ENCODE measurements around the gene SLC66A2. TPM values are rescaled to one million over a fixed set of nuclear protein-coding genes. Genes with fewer than 3 reads are reported as not detected.

Gene SLC66A2
- total RNA-seq, 1 donor from 2014 or later = 29.1 TPM

DNA sequence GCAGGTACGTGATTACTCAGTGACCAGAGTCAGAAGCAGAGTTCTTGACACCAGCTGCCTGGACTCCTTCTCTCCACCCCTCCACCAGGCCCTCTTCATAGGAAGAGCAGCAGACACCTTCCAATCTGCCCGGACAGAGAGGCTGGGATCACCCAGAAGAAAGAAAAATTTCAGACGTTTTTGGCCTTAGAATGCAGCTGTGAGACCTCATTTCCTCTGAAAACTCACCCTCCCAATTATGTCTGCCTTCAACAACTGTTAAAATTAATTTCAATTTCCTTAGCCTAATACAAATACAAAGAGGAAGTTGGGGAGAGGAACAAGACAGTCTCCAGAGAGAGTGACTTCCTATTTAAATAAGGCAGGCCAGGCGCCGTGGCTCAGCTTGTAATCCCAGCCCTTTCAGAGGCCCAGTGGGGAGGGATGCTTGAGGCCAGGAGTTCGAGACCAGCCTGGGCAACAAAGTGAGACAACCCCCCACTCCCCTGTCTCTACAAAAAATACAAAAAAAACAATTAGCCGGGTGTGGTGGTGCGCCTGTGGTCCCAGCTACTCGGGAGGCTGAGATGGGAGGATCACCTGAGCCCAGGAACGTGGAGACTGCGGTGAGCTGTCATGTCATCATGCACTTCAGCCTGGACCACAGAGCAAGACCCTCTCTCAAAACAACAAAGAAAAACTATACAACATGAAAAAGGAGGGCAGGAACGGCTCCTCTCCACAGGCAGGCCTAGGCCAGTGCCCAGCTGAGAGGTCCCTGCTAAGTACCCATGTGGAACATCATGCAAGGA is 1.6 kb downstream of the SLC66A2 start:
- ATAC-seq = no peak

DNA sequence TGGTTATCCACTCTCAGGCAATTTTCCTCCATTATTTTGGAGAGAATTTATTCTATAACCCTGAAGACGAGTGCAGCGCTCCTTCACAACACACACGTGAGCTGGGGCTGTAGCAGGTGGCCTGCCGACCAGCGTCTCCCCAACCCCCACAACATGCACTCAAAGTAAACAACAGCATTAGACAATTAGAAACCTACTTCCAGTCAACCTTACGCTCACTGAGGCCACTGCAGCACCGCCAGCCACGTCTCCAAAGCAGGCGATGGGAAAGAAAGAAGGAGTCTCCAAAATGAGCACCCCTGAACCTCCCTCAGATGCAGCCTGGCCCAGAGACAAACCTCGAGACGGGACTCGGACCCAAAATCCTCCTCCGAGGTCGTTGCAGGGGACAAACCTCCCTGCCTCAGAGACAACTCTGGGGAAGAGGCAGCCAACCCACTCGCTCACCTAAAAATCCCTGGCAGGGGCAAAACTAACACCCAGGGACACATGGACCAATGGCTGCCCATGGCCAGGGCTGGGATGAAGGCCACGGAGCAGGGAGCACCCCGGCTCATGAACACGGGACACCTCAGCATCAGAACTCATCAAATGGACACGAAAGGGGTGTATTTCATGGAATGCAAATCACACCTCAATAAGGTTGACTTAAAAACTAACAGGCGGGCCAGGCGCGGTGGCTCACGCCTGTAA is 2.6 kb downstream of the SLC66A2 start:
- ATAC-seq = no peak

DNA sequence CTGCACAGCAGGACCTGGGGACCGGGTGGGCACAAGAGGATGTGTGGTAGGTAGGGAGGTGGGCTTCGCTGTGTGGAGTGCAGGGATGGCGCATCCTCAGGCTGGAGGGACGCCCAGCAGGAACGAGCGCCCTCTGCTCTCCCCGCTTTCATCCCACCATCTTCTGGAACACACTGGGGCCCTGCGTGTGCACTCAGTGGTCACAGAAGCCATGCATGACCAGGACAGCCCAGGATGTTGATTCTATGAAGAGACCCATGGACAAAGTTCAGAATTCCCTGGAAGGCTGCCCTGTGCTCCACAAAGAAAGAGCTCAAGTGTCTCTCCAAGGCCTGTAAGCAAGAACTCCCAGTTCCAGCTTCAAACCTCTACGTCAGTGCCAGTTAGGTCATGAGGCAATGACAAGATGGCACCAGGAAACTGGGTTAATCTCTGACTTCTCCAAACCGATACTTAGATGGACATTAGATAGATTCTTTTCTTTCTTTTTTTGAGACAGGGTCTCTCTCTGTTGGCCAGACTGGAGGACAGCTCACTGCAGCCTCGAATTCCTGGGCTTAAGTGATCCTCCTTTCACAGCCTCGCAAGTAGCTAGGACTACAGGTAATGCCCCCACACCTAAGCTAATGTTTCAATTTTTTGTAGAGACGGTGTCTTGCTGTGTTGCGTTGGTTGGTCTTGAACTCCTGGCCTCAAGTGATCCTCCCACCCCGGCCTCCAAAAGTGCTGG is 3.4 kb downstream of the SLC66A2 start:
- no peak for ATAC-seq

DNA sequence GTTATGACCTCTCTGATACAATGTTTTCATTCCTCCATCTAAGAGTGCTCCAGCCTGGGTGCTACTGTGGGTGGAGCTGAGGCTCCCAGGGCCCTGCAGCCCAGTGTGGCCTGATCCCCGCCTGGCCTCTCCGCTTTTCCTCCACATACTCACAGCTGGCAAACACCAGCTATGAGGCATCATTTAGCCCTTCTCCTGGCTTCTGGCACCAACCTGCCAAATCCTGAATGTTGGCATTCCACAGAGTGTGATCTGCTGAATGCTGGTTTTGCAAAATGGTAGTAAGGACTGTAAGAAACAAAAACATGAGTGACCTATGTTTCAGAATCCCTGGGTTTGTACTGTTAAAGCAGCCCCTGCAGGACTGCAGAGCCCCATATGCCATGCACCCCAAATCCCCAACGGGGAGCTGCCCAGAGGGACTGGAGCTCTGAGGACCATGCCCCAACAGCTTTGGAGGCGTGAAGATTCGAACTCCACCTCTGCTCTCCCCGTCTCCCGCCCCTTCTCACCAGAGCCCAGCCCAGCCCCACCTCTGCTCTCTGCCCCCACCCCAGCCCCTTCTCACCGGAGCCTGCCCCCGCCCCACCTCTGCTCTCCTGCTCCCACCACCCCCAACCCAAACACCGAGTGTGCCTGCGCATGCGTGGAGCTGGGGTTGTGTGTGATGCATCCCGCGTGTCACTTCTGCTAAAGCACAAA is 4.2 kb downstream of the SLC66A2 start:
- peak; percentile 20 for ATAC-seq

DNA sequence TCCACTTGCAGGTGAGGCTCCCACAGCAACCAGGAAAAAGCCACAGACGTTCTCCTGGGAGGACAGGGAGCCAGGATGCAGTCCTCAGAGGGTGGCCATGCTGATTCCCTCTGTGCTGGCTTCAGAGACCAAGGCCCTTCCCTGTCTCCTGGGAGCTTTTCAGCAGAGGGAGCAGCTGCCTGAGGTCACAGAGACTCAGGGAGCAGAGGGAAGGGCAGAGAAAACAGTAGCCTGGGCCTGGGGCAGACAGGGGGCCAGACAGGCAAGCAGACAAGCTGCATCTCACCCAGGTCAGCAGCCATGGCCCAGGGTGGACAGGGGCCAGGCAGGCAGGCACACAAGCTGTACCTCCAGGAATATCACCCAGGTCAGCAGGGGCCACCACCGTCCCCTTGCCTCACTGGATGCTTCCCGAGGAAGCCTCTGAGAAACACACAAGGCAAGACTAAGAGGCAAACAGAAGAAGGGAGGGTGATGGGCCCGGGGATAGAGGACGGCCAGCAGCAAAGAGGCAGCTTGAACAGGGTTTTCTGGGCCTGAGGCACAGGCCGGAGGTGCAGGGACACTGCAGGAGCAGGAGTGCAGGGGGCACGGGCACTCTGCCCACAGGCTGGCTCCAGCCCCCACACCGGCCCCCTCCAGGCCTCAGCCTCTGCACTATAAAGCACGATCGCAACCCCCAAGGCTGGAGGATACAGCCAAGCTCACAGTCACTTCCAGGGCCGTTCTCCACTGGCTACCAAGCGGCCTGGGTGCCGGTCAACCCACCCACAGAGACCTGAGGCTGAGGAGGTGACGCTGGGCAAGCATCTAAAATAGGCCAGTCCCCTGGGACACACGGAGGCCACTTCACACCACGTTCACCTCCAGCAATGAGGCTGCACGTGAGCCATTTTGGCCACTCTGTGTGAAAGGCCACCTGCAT is 6.1 kb downstream of the SLC66A2 start:
- ATAC-seq = no peak

DNA sequence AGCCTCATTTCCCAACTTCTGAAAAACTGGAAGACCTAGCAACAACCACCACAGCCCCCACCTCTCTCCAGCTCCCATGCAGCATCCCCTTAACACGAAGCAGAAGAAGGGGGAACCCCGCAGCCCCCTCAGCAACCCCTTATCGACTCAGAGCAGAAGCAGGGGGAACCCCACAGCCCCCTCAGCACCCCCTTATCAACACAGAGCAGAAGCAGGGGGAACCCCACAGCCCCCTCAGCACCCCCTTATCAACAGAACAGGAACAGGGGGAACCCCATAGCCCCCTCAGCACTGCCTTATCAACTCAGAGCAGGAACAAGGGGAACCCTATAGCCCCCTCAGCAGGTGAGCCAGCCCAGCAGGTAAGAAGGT is 6.7 kb downstream of the SLC66A2 start:
- ATAC-seq = no peak

DNA sequence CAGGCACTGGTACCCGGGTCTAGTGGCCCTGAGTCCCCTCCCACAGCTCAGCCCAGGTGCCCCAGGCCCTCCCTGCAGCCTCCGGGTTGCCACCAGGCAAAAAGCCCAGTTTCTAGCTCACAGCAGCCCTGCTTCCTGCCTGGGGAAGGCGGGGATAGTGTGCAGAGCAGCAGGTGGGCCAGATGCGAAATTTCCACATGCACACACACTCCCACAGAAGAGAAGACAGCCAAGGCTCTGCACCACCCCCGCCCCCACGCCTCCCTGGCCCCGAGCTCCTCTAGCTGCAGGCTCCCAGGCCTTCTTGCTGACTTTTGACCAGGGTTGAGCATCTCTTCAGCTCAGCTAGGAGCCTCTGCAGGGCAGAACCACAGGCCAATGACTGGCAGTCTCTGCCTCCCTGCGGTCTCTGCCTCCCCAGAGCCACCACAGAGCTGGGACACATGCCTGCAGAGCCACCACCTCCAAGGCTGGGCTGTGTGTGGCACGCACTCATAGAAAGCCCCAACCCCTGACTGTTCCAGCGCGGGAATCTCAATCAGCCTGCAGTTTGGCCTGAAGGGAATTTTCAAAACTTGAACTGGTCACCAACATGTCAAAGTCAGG is 7.2 kb downstream of the SLC66A2 start:
- ATAC-seq = no peak

DNA sequence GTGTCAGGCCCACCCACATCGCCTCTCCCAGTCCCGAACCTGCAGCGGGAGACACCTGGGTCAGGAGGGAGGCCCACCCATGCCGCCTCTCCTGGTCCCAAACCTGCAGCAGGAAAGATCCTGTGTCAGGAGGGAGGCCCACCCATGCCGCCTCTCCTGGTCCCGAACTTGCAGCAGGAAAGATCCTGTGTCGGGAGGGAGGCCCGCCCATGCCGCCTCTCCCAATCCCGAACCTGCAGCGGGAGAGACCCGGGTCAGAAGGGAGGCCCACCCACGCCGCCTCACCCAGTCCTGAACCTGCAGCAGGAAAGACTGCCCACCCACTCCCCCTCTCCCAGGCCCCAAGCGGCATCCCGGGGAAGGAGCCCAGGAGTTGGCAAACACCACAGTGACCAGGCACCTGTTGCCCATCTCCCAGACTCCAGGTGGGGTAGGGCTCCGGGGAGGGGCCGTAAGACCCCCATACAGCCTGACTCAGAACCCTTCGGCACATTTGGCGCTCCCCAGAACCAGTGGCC is 7.8 kb downstream of the SLC66A2 start:
- no peak for ATAC-seq

DNA sequence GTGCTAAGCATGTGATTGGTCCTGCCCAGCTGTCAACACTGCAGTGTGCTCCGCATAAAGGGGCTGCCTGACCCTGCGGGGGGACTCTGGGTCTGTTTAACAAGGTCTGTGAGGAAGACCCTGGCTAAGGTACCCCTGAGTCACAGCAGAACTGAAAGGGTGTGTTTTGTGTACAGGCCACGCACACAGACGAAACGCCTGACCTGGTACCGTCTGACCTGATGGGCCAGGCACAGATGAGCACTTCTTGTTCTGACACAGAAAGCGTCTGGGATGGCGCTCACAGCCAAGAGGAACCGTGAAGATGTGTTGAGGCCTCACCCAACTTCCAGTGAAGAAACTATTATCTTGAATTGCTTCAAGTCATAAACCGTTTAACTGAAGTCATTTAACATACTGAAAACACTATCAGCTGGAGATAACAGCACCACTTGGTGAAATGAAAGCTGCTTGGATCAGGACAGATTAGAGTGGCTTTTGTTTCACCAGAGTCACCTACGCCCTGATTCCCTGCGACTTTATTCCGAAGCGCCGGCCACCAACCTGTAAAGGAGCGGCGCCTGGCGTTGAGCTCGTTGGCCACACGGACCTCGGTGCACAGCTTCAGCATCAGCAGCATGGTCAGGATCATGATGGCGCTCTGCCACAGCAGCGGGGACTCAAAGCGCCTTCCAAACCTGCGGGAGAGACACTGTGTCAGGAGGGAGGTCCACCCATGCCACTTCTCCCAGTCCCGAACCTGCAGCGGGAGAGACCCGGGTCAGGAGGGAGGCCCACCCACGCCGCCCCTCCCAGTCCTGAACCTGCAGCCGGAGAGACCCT is 8.5 kb downstream of the SLC66A2 start:
- peak; percentile 14 for ATAC-seq

DNA sequence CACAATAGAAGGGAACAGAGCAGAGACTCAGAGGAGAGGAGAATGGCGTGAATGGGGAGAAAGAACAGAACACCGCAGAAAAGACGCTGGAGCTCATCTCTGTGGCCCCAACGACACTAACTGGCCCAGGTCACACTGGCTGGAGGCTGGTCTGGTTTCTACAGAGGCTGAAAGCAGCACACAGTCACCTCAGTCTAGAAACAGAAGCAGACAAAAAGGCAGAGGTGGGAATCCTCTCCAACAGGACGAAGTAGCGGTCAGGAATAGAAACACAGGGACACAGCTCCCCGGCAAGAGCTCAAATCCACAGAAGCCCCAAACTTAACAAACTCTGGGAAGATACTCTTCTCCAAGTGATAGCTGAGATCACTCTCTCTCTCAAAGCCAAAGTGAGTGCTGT is 9.2 kb downstream of the SLC66A2 start:
- no peak for ATAC-seq

DNA sequence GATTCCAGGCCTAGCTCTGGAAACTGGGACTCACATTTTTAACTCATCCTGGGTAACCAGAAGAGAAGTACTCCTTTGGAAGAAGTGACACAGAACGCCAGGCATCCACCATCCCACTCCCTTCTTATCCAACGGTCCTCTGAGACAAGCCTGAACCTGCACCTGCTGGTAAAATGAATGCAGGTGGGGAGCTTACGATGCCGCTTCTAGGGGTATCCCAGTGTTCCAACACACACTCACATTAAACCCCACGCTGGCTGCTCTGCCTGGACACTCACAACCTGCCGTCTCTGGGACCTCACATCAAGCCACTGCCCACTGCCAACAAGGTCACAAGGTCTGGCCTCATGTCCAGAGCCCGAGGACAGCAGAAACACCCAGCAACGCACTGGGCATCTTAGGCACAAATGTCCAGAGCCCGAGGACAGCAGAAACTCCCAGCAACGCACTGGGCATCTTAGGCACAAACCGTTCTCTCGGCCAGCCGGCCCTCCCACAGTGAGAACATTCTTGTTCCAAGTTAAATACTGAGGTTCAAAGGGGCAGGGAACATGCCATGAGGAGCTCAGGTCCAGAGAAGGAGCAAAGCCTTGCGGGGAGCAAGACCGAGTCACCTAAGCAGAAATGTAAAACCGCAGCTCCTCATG is 9.9 kb downstream of the SLC66A2 start:
- no peak for ATAC-seq

DNA sequence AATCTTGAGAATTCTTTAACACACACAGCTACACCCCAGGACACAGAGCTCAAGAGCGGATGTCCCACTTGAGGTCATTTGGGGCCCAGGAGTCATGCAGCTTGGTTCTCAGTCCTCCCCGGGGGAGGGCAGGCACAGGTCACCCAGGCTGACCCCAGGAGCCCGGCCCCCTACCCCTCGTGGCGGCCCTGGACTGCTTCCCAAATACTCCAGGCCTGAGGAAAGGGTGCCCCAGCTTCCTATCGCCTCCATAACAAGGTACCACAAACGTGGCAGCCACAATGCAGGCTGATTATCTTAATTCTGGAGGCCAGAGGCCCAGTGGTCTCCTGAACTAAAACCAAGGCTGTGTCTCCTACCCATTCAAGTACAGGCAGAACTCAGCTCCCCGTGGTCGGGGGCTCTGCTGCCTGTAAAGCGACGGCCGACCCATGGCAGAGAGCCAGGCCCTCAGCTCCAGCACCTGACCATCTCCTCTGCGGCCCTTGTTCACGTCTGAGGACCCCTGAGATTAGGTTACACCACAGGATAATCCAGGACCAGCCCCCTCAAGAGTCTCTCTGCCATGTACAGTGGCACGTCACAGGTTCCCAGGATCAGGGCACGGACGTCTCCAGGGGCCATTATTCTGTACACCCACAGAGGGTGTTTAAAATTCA is 10.5 kb downstream of the SLC66A2 start:
- ATAC-seq = no peak

DNA sequence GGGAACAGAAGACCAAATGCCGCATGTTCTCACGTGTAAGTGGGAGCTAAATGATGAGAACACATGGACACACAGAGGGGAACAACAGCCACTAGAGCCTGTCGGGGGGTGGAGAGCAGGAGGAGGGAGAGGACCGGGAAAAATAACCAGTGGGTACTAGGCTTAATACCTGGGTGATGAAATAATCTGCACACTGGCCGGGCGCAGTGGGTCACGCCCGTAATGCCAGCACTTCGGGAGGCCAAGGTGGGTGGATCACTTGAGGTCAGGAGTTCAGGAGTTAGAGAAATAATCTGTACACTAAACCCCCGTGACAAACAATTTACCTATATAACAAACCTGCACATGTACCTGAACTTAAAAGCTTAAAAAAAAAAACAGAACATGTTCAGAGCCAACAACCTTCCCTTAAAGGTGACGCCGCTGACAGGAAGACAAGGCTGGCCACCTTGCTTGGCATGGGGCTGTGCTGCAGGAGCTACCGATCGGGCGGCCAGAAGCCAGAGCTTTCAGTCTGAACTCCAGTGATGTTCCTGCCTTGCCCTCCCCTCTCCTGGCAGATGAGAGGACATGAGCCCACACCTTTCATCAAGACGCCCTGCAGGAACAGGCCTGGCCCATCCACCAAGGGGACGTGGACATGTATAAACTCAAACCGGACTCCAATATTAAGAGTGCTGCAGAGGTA is 11.2 kb downstream of the SLC66A2 start:
- peak; percentile 47 for ATAC-seq

DNA sequence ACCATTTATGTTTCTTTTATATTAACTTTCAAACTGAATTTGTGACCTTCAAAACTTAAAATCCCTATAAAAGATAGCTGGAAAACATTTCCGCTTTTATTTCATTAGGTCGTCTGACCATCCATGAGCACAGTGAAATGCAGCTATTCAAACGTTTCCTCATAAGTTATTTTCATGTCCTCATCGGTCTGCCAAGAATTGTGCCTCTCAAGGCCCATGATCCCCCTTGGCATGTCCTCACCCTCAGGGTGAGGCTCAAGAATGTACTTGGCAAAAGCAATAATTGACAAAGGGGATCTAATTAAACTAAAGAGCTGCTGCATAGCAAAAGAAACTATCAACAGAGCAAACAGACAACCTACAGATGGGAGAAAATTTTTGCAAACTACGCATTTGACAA is 12.4 kb downstream of the SLC66A2 start:
- no peak for ATAC-seq

DNA sequence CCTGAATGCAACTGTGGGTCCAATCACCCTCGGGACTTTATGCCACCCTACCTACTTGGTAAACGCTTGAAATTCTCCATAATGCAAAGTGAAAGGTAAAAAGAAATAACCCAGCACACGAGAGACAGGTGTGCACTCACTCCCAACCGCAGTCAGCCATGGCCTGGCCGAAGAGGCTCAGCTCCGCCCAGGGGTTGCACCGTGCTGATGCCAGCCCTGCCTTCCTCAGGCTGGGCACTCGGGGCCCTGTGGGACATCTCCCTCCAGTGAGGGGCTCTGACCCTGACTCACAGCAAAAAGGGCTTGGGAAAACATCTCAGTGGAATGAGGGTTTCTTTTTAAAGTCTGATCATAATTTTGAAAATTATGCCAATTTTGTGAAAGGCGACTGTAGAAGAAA is 13.3 kb downstream of the SLC66A2 start:
- ATAC-seq = no peak

DNA sequence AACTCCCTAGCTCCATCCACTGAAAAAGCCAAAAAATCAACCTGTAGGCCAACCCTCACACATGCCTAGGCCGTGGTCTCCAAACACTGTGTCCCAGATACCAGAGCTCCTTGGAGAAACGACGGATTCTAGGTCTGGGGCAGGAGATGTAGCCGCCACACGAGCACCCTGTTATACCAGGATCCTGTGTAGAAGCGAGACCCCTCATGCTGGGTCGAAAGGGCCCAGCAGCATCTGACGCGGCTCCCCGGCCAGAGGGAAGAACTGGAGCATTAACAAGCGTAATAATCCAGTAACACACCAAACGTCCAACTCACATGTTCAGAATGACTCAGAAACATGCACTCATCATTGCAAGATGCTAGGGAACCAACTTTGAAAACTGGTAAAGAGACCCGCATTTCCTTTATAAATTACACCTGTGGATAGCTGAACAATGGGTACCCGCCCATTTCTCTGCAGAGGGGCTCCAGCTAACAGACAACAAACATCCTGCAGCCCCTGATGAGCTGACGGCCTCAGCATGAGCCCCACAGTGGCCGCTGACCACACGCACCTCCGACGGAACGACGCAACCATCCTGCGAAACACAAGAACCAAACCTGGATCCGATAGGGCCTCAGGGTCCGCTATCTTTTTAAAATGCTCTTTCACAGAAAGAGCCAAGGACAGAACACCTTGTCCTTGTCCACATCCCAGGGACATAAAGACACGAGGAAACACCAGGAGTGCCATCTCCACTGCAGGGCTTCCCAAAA is 14.2 kb downstream of the SLC66A2 start:
- no peak for ATAC-seq

DNA sequence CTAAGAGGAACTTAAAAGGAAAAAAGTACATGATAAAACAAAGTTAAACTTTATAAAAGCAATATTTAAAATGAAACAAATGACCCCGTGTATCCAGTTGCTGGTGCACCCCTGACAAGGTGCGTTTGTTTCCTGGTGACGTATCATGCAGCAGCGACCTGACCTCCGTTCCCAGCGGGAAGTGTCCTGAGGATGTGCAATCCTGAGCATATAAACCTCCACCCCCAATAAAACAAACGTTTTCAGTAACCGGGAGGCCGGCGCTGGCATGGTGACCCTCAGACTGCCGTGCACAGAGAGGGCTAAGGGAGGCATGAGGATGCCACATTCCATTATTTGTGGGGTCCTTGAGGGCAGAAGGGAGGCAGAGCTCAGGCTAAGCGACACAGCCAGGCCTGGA is 14.8 kb downstream of the SLC66A2 start:
- ATAC-seq = no peak

DNA sequence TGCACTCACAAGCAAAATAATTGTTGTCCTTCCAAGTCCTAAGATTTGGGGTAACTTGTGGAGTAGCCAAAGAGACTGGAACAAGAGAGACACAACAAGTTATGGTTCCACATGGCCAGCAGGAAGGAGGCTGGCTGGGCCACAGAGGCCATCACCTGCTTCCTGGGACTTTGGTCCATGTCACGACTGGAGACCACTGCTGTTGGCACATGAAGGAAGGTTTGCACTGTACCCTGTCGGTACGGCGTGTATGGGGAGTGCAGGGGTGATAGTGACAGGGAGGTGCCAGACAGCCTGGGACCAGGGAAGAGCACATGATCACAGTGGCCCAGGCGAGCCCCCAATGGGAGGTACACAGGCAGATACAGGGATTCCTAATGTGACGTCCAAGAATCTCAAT is 15.5 kb downstream of the SLC66A2 start:
- no peak for ATAC-seq

Data from esophagus mucosa (tissue), 1 donor.